Lower leg skin (tissue), 3 donors: ENCODE results near the gene TRPM8.

Experiments
- CTCF ChIP-seq, 3 donors: fragments of 450-650 bp; IDR thresholded peaks; one replicate each; pipeline ENCODE4 v1.5.1; 2016; ENCODE audit warnings: antibody characterized with exemption in 3 of 3, mild to moderate bottlenecking in 3 of 3, moderate library complexity in 2 of 3
- POLR2A ChIP-seq, 2 donors: fragments of 450-650 bp; IDR thresholded peaks; one replicate each; pipeline ENCODE4 v1.6.1; 2016 to 2017; ENCODE audit warnings: antibody characterized with exemption in 2 of 2, mild to moderate bottlenecking in 1 of 2, moderate library complexity in 1 of 2

GRCh38 chr2:233950078-233950825, 33.1 kb downstream of the TRPM8 start:
- no peak for TF ChIP-seq CTCF (IDR thresholded peaks at IDR 0.05)
- no peak for TF ChIP-seq POLR2A (IDR thresholded peaks at IDR 0.05)
